Measurements from ENCODE around the gene ELMO1. TPM values are rescaled to one million over a fixed set of nuclear protein-coding genes. Genes with fewer than 3 reads are reported as not detected.

ELMO1 gene
- total and polyA plus RNA-seq, 4 donors, result 10.1 to 183 (median 34.4) TPM

GRCh38 chr7:37385787-37386186, 62.9 kb downstream of the ELMO1 start:
- H3K9ac ChIP-seq (ENCODE audit: insufficient read depth in 1 of 2, low read length in 2 of 2), result no peak overlapping the region
- peaks cover 0 to 7% (median 0%) of the 10 kb centered on the region in 4 donors for H3K36me3 ChIP-seq (ENCODE audit: control insufficient read depth in 4 of 4, insufficient read depth in 4 of 4, low read length in 4 of 4)
- TF ChIP-seq CTCF (IDR thresholded peaks at IDR 0.05; ENCODE audit: control extremely low read depth, extremely low read depth), result no peak
- 28 to 53% methylated on average over 6 of the region's 6 CpGs for WGBS, 2 donors
- no peaks in the 10 kb centered on the region for H3K9me3 ChIP-seq (ENCODE audit: control insufficient read depth in 4 of 4, insufficient read depth in 3 of 4, low read length in 3 of 4)
- peaks cover 0 to 22% (median 6%) of the 10 kb centered on the region in 5 donors for H3K4me1 ChIP-seq (ENCODE audit: control insufficient read depth in 5 of 5, insufficient read depth in 5 of 5, low read length in 5 of 5)
- DNase-seq (no peak), ATAC-seq (ENCODE audit: insufficient read depth, low FRiP score) (peak; percentile 43)
- H3K4me3 ChIP-seq, result no peak overlapping the region
- no peaks in the 10 kb centered on the region for H3K27me3 ChIP-seq (ENCODE audit: control insufficient read depth in 3 of 3, insufficient read depth in 3 of 3, low read length in 2 of 3)
- H3K27ac ChIP-seq (ENCODE audit: low read depth in 1 of 2, low read length in 1 of 2), result peak overlapping the region in 1 of 2 donors; percentile 61

- H3K4me1 ChIP-seq (ENCODE audit: control insufficient read depth in 5 of 5, insufficient read depth in 5 of 5, low read length in 5 of 5), result peaks cover 0 to 15% (median 3%) of the 10 kb centered on the region in 5 donors
- no peaks in the 10 kb centered on the region for H3K9me3 ChIP-seq (ENCODE audit: control insufficient read depth in 4 of 4, insufficient read depth in 3 of 4, low read length in 3 of 4)
- ATAC-seq (ENCODE audit: insufficient read depth, low FRiP score) (no peak), DNase-seq (no peak)
- no peak for TF ChIP-seq CTCF (IDR thresholded peaks at IDR 0.05; ENCODE audit: control extremely low read depth, extremely low read depth)
- H3K4me3 ChIP-seq, result no peak overlapping the region
- 65 to 78% methylated on average over 1 of the region's 1 CpG for WGBS, 2 donors
- no peak overlapping the region for H3K9ac ChIP-seq (ENCODE audit: insufficient read depth in 1 of 2, low read length in 2 of 2)
- H3K27me3 ChIP-seq (ENCODE audit: control insufficient read depth in 3 of 3, insufficient read depth in 3 of 3, low read length in 2 of 3), result no peaks in the 10 kb centered on the region
- no peak overlapping the region for H3K27ac ChIP-seq (ENCODE audit: low read depth in 1 of 2, low read length in 1 of 2)
- peaks cover 0 to 7% (median 0%) of the 10 kb centered on the region in 4 donors for H3K36me3 ChIP-seq (ENCODE audit: control insufficient read depth in 4 of 4, insufficient read depth in 4 of 4, low read length in 4 of 4)
Observed at GRCh38 chr7:37382546-37383088, 66.0 kb downstream of the ELMO1 start.

GRCh38 chr7:37380831-37381230, 67.8 kb downstream of the ELMO1 start:
- Histone ChIP-seq H3K4me1 (ENCODE audit: control insufficient read depth in 5 of 5, insufficient read depth in 5 of 5, low read length in 5 of 5) (peaks cover 0 to 8% (median 0%) of the 10 kb centered on the region in 5 donors), H3K27ac (ENCODE audit: low read depth in 1 of 2, low read length in 1 of 2) (no peak overlapping the region), H3K4me3 (no peak overlapping the region), H3K27me3 (ENCODE audit: control insufficient read depth in 3 of 3, insufficient read depth in 3 of 3, low read length in 2 of 3) (no peaks in the 10 kb centered on the region), H3K9me3 (ENCODE audit: control insufficient read depth in 4 of 4, insufficient read depth in 3 of 4, low read length in 3 of 4) (peaks cover 0 to 5% (median 4%) of the 10 kb centered on the region in 4 donors), H3K9ac (ENCODE audit: insufficient read depth in 1 of 2, low read length in 2 of 2) (no peak overlapping the region), H3K36me3 (ENCODE audit: control insufficient read depth in 4 of 4, insufficient read depth in 4 of 4, low read length in 4 of 4) (peaks cover 0 to under 1% (median 0%) of the 10 kb centered on the region in 4 donors)
- TF ChIP-seq CTCF (IDR thresholded peaks at IDR 0.05; ENCODE audit: control extremely low read depth, extremely low read depth), result no peak
- no peak for DNase-seq
- ATAC-seq (ENCODE audit: insufficient read depth, low FRiP score), result no peak
- WGBS, 2 donors, result 89 to 94% methylated on average over 4 of the region's 4 CpGs

All from lung (tissue), 12 donors.